ENCODE measurements around the gene ERRFI1. TPM values are rescaled to one million over a fixed set of nuclear protein-coding genes. Genes with fewer than 3 reads are reported as not detected.
"Not testable (repeated sequence)": the region's sequence is repeated elsewhere in the genome, so short reads cannot be mapped to it uniquely, and the experiment has no call there.

ERRFI1 gene
- total RNA-seq, 1 donor from 2014 or later = 3.1 TPM

DNA sequence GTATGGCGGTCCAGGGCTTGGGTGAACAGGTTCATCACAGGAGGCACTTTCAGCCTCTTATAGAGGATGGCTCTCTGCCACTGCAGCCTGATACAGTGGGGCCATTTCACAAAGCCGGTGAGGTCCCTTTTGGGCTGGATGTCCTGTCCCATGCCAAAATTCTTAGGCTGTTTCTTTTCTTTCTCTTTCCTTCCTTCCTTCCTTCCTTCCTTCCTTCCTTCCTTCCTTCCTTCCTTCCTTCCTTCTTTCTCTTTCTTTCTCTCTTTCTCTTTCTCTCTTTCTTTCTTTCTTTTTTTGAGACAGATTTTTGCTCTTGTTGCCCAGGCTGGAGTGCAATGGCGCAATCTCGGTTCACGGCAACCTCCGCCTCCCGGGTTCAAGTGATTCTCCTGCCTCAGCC, 31.7 kb upstream of the ERRFI1 start:
- H3K4me3 Mint-ChIP-seq (ENCODE audit: low read depth); H3K27me3 Mint-ChIP-seq (ENCODE audit: low read depth); H3K27ac Mint-ChIP-seq; H3K9me3 Mint-ChIP-seq; intact Hi-C loops (cut with micrococcal nuclease); DNase-seq (ENCODE audit: low spot score); H3K36me3 Mint-ChIP-seq (ENCODE audit: low read depth): not testable (repeated sequence)
- peaks cover 12% of the 10 kb centered on the region for H3K4me1 Mint-ChIP-seq (ENCODE audit: low read depth)

GRCh38 chr1:8055973-8056372, 29.9 kb upstream of the ERRFI1 start:
- H3K4me3 Mint-ChIP-seq (ENCODE audit: low read depth) = no peak overlapping the region
- H3K27ac Mint-ChIP-seq = no peak overlapping the region
- no peaks in the 10 kb centered on the region for H3K27me3 Mint-ChIP-seq (ENCODE audit: low read depth)
- H3K9me3 Mint-ChIP-seq = no peaks in the 10 kb centered on the region
- DNase-seq (ENCODE audit: low spot score) = no peak
- intact Hi-C loops (cut with micrococcal nuclease) = no loop called here
- H3K36me3 Mint-ChIP-seq (ENCODE audit: low read depth) = no peaks in the 10 kb centered on the region
- peaks cover 8% of the 10 kb centered on the region for H3K4me1 Mint-ChIP-seq (ENCODE audit: low read depth)

- Mint-ChIP-seq H3K9me3 (no peaks in the 10 kb centered on the region), H3K27me3 (ENCODE audit: low read depth) (no peaks in the 10 kb centered on the region), H3K4me3 (ENCODE audit: low read depth) (no peak overlapping the region), H3K4me1 (ENCODE audit: low read depth) (peaks cover 11% of the 10 kb centered on the region), H3K36me3 (ENCODE audit: low read depth) (no peaks in the 10 kb centered on the region), H3K27ac (no peak overlapping the region)
- no peak for DNase-seq (ENCODE audit: low spot score)
- intact Hi-C loops (cut with micrococcal nuclease) = no loop called here
These were observed 27.9 kb upstream of the ERRFI1 start for GRCh38 chr1:8053878-8054567.

DNA sequence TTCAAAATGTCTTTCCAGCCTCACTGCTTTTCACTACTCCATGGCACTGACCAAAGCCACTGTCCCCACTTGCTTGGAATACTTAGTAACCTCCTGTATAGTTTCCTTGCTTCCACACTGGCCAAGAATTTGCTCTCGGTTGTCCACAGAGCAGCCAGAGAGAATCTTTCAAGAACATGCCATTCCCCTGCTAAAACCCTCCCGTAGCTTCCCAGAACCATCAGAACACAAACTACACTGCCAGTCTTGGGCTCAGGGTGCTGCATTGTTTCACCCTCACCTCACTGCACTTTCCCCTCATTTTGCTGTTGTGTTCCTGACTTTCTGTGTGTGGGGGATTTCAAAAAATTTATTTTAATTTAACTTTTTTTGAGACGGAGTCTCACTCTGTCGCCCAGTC, 25.5 kb upstream of the ERRFI1 start:
- Mint-ChIP-seq H3K27ac (no peak overlapping the region), H3K4me3 (ENCODE audit: low read depth) (no peak overlapping the region)

DNA sequence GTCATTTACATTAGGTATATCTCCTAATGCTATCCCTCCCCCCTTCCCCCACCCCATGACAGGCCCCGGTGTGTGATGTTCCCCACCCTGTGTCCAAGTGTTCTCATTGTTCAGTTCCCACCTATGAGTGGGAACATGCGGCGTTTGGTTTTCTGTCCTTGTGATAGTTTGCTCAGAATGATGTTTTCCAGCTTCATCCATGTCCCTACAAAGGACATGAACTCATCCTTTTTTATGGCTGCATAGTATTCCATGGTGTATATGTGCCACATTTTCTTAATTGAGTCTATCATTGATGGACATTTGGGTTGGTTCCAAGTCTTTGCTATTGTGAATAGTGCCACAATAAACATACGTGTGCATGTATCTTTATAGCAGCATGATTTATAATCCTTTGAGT, 23.1 kb upstream of the ERRFI1 start:
- H3K36me3 Mint-ChIP-seq (ENCODE audit: low read depth); H3K27me3 Mint-ChIP-seq (ENCODE audit: low read depth); H3K27ac Mint-ChIP-seq; H3K4me3 Mint-ChIP-seq (ENCODE audit: low read depth); DNase-seq (ENCODE audit: low spot score); H3K9me3 Mint-ChIP-seq: not testable (repeated sequence)
- peaks cover 20% of the 10 kb centered on the region for H3K4me1 Mint-ChIP-seq (ENCODE audit: low read depth)
- intact Hi-C loops (cut with micrococcal nuclease) = loop anchor here (5.0 kb wide), 1 partner anchor 48 kb away; no protein-coding TSS in a partner anchor

More for the DNA sequence above, 25.5 kb upstream of the ERRFI1 start:
- peaks cover 20% of the 10 kb centered on the region for H3K4me1 Mint-ChIP-seq (ENCODE audit: low read depth)
- no peaks in the 10 kb centered on the region for H3K36me3 Mint-ChIP-seq (ENCODE audit: low read depth)
- H3K9me3 Mint-ChIP-seq = no peaks in the 10 kb centered on the region
- intact Hi-C loops (cut with micrococcal nuclease) = no loop called here
- no peak for DNase-seq (ENCODE audit: low spot score)
- no peaks in the 10 kb centered on the region for H3K27me3 Mint-ChIP-seq (ENCODE audit: low read depth)

DNA sequence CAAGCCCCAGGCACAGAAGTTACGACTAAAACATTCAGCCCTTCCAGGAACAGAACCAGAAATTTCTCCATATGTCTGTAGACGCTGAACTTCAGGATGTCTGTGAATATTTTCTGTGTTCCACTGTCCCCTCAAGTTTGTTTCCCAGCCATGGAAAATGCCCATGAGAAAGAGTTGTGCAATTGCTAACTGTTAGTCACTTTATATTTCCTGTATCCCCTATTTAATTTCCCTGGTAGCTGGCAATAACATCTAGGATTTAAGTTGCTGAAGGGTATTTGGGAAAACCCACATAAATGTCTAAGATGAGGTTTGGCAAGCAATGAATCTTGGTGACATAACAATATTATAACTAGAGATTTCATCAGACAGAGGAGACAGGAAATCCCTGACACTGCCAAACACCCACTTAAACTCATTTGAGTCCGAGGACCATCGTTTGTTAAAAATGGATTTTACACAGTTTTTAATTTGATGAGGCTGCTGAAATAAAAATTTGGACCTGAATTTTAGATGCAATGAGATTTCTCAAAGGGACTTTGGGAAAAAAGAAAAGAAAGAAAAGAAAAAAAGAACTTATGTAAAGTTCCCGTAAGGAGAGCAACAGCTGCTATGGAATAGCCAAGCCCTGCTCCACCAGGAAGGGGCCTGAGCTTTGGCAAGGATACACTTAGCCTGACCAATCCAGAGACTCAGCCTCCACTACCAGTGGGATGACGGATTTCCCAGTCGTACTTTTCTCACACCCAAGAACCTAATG, 21.8 kb upstream of the ERRFI1 start:
- intact Hi-C loops (cut with micrococcal nuclease) = loop anchor here (5.0 kb wide), 1 partner anchor 49 kb away; no protein-coding TSS in a partner anchor

DNA sequence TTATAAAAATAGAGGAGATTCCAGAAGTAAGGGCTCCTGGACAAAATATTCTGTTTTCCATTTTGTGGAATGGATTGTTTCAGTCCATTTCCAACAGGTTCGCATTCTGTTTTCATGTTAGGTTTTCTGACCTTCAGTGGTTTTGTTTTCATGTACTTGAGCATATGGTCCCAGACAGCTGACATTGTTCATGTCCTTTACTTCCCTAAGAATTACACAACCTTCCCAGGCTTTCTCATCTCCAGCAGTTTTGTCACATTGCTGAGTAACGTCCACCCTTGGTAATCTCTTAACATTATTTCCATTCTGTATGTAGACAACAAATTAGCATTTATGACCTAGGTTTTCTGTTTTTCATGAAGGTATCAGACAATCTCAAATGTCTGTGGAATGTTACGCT, 21.0 kb upstream of the ERRFI1 start:
- Mint-ChIP-seq H3K27me3 (ENCODE audit: low read depth) (no peaks in the 10 kb centered on the region), H3K36me3 (ENCODE audit: low read depth) (peaks cover 2% of the 10 kb centered on the region)

More for the DNA sequence above, 21.8 kb upstream of the ERRFI1 start:
- H3K27ac Mint-ChIP-seq = no peak overlapping the region
- H3K4me3 Mint-ChIP-seq (ENCODE audit: low read depth) = no peak overlapping the region
- H3K27me3 Mint-ChIP-seq (ENCODE audit: low read depth) = no peaks in the 10 kb centered on the region
- no peaks in the 10 kb centered on the region for H3K36me3 Mint-ChIP-seq (ENCODE audit: low read depth)
- no peaks in the 10 kb centered on the region for H3K9me3 Mint-ChIP-seq
- peaks cover 18% of the 10 kb centered on the region for H3K4me1 Mint-ChIP-seq (ENCODE audit: low read depth)
- DNase-seq (ENCODE audit: low spot score) = no peak

GRCh38 chr1:8046391-8046790, 20.3 kb upstream of the ERRFI1 start:
- intact Hi-C loops (cut with micrococcal nuclease) = loop anchor here (5.0 kb wide), 1 partner anchor 51 kb away; no protein-coding TSS in a partner anchor

More for the DNA sequence above, 21.0 kb upstream of the ERRFI1 start:
- intact Hi-C loops (cut with micrococcal nuclease) = loop anchor here (5.0 kb wide), 1 partner anchor 50 kb away; no protein-coding TSS in a partner anchor
- H3K27ac Mint-ChIP-seq = no peak overlapping the region
- DNase-seq (ENCODE audit: low spot score) = no peak
- no peak overlapping the region for H3K4me3 Mint-ChIP-seq (ENCODE audit: low read depth)
- H3K9me3 Mint-ChIP-seq = peaks cover 2% of the 10 kb centered on the region
- peaks cover 18% of the 10 kb centered on the region for H3K4me1 Mint-ChIP-seq (ENCODE audit: low read depth)

GRCh38 chr1:8043621-8044020, 17.5 kb upstream of the ERRFI1 start:
- intact Hi-C loops (cut with micrococcal nuclease) = no loop called here
- H3K27ac Mint-ChIP-seq = no peak overlapping the region
- H3K4me3 Mint-ChIP-seq (ENCODE audit: low read depth) = no peak overlapping the region
- H3K9me3 Mint-ChIP-seq = peaks cover 5% of the 10 kb centered on the region
- no peaks in the 10 kb centered on the region for H3K27me3 Mint-ChIP-seq (ENCODE audit: low read depth)
- peaks cover 16% of the 10 kb centered on the region for H3K4me1 Mint-ChIP-seq (ENCODE audit: low read depth)
- no peak for DNase-seq (ENCODE audit: low spot score)
- H3K36me3 Mint-ChIP-seq (ENCODE audit: low read depth) = peaks cover 3% of the 10 kb centered on the region

More at GRCh38 chr1:8046391-8046790, 20.3 kb upstream of the ERRFI1 start:
- H3K27me3 Mint-ChIP-seq (ENCODE audit: low read depth) = no peaks in the 10 kb centered on the region
- peaks cover 3% of the 10 kb centered on the region for H3K36me3 Mint-ChIP-seq (ENCODE audit: low read depth)
- no peak overlapping the region for H3K27ac Mint-ChIP-seq
- H3K4me1 Mint-ChIP-seq (ENCODE audit: low read depth) = peaks cover 18% of the 10 kb centered on the region
- peaks cover 5% of the 10 kb centered on the region for H3K9me3 Mint-ChIP-seq
- DNase-seq (ENCODE audit: low spot score) = no peak
- no peak overlapping the region for H3K4me3 Mint-ChIP-seq (ENCODE audit: low read depth)

DNA sequence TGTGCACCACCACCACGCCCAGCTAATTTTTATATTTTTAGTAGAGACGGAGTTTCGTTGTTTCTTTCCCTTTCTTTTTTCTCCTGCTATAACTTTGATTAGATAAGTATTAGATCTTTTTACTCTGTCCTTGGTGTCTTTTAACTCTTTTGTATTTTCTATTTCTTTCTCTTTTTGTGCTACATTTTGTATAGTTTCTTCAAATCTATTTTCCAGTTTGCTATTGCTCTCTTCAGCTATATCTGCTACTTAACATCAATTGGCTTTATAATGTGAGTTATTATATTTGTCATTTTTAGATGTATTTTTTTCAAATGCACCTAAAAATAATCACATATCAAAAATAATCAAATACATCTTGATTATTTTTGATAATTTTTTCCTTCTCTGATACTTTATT, 16.0 kb upstream of the ERRFI1 start:
- no peaks in the 10 kb centered on the region for H3K27me3 Mint-ChIP-seq (ENCODE audit: low read depth)
- H3K36me3 Mint-ChIP-seq (ENCODE audit: low read depth) = peaks cover 3% of the 10 kb centered on the region
- H3K4me3 Mint-ChIP-seq (ENCODE audit: low read depth) = no peak overlapping the region
- intact Hi-C loops (cut with micrococcal nuclease) = no loop called here
- no peak for DNase-seq (ENCODE audit: low spot score)
- peaks cover 5% of the 10 kb centered on the region for H3K9me3 Mint-ChIP-seq
- H3K27ac Mint-ChIP-seq = no peak overlapping the region
- H3K4me1 Mint-ChIP-seq (ENCODE audit: low read depth) = peaks cover 5% of the 10 kb centered on the region

- Mint-ChIP-seq H3K27ac (no peak overlapping the region), H3K4me3 (ENCODE audit: low read depth) (no peak overlapping the region), H3K9me3 (peaks cover 5% of the 10 kb centered on the region), H3K27me3 (ENCODE audit: low read depth) (no peaks in the 10 kb centered on the region), H3K4me1 (ENCODE audit: low read depth) (no peaks in the 10 kb centered on the region), H3K36me3 (ENCODE audit: low read depth) (peaks cover 3% of the 10 kb centered on the region)
- intact Hi-C loops (cut with micrococcal nuclease) = no loop called here
- DNase-seq (ENCODE audit: low spot score) = no peak
These were observed 14.5 kb upstream of the ERRFI1 start for GRCh38 chr1:8040586-8040985.

DNA sequence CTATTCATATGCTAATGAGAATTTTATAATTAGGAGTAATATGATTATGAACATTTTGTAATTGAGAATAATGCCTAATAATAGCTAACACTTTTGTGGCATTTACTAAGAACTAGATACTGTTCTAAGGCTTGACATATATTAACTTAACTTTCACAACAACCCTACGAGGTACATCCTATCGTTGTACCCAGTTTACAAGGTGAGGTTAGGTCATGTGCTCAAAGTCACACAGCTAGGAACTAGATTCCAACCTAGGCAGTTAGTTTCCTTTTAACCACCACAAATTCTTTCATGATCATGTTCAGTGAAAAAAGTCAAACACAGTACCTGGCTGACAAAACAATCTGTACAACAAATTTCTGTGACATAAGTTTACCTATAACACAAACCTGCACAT, 13.0 kb upstream of the ERRFI1 start:
- H3K4me1 Mint-ChIP-seq (ENCODE audit: low read depth) = no peaks in the 10 kb centered on the region
- no peaks in the 10 kb centered on the region for H3K27me3 Mint-ChIP-seq (ENCODE audit: low read depth)
- no peak for DNase-seq (ENCODE audit: low spot score)
- H3K36me3 Mint-ChIP-seq (ENCODE audit: low read depth) = peaks cover 3% of the 10 kb centered on the region
- H3K27ac Mint-ChIP-seq = no peak overlapping the region
- intact Hi-C loops (cut with micrococcal nuclease) = no loop called here
- H3K4me3 Mint-ChIP-seq (ENCODE audit: low read depth) = no peak overlapping the region
- peaks cover 5% of the 10 kb centered on the region for H3K9me3 Mint-ChIP-seq

DNA sequence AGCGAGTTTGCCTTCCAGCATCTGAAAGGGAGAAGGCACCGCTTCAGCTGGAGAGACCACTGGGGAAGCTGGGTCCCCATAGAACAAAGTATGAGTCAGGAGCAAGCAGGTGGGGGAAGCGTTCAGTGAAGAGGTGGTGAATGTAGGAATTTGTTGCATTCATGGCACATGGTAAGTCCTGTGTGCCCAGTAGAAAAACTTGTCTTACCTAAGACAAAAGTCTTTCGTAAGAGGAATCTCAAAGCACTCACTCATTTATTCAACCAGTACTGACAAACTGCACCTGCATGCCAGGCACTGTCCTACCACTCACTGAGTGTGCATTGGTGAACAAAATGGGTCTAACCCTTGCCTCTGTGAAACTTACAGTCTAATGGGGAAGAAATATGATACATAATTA, 9.2 kb upstream of the ERRFI1 start:
- no peaks in the 10 kb centered on the region for H3K27me3 Mint-ChIP-seq (ENCODE audit: low read depth)
- no peaks in the 10 kb centered on the region for H3K9me3 Mint-ChIP-seq
- no peaks in the 10 kb centered on the region for H3K36me3 Mint-ChIP-seq (ENCODE audit: low read depth)
- no peaks in the 10 kb centered on the region for H3K4me1 Mint-ChIP-seq (ENCODE audit: low read depth)
- intact Hi-C loops (cut with micrococcal nuclease) = no loop called here
- no peak overlapping the region for H3K4me3 Mint-ChIP-seq (ENCODE audit: low read depth)
- DNase-seq (ENCODE audit: low spot score) = no peak
- no peak overlapping the region for H3K27ac Mint-ChIP-seq

Measured in activated T-helper 2 cell treated with anti-CD3 and anti-CD28 coated beads, Interferon-gamma antibody, Interleukin-2, Interleukin-4, amounts not matched to agents 10 μg/mL and 5 μg/mL and 100 μg/mL, durations not matched to agents 14 hours and 24 hours and 36 hours (primary cell).